ENCODE measurements around the gene DNAJC5.
A peak's percentile ranks its signal among the peaks of the same experiment; 100 is the strongest.

DNAJC5 gene

DNA sequence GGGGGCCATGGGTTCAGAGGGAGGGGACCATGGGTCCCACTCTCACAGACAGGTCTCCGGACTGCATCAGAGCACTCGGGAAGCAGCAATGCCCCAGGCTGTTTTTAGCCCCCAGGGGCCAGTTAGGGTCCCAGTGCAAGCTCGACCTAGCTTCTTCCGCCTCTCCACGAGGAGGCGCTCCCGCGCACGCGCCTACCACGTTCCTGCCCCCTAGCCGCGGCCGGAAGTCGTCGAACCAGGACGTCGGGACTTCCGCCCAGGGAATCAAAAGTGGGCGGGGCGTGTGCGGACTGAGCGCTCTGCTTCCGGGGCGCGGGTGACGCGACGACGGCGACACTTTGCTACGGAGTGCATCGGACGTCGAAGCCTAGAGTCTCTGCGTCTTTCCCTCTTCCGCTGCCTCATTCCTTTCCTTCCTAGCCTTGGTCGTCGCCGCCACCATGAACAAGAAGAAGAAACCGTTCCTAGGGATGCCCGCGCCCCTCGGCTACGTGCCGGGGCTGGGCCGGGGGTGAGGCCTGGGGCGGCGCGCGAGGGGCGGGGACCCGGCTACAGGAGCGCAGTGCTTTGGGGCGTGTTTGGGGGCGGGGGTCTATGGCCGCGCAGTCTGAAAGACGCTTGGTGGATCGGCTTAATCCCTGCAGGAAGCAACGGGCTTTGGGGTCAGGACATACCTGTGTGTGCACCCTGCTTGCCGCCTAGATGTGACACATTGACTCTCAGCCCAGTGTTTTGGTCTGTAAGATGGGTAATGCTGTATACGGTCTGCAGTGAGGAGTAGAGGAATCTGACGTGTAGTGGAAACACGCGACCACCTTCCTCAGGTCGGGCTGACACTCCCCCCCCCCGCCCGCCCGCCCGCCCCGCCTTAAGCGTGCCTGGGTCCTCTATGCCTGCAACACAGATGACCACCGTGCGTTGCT lies 86.1 kb downstream of the DNAJC5 start, which contains the start of gene PRPF6:
TSS of gene PRPF6 (plus strand) at position 327 of the 923 bp plus-strand sequence. CDS start at position 441, 114 bp downstream.
- peak; percentile 98 for DNase-seq (ENCODE audit: low spot score)

GRCh38 chr20:63982937-63983336 lies 88.0 kb downstream of the DNAJC5 start:
- DNase-seq (ENCODE audit: low spot score): no peak
